SKM-1 (cell line): ENCODE measurements around the gene IRF2.

Experiments
- DNase-seq: peaks from one replicate; lab custom pipeline; 2025; ENCODE audit not compliant: unreplicated experiment; lab: John Stamatoyannopoulos, UW

IRF2 gene

GRCh38 chr4:184450743-184451535 lies 23.4 kb downstream of the IRF2 start:
- no peak for DNase-seq

GRCh38 chr4:184450045-184450444 lies 24.3 kb downstream of the IRF2 start:
- no peak for DNase-seq

GRCh38 chr4:184448821-184449220 lies 25.5 kb downstream of the IRF2 start:
- no peak for DNase-seq

- no peak for DNase-seq
Measured at GRCh38 chr4:184448141-184448540, 26.2 kb downstream of the IRF2 start.

- DNase-seq = no peak
Measured at GRCh38 chr4:184447664-184448063, 26.7 kb downstream of the IRF2 start.

GRCh38 chr4:184446132-184446658 lies 28.2 kb downstream of the IRF2 start:
- DNase-seq = no peak

GRCh38 chr4:184444953-184445309 lies 29.4 kb downstream of the IRF2 start:
- no peak for DNase-seq

GRCh38 chr4:184444215-184444952 lies 30.0 kb downstream of the IRF2 start:
- no peak for DNase-seq

- DNase-seq = no peak
Measured at GRCh38 chr4:184443318-184443717, 31.0 kb downstream of the IRF2 start.

- DNase-seq = no peak
Measured at GRCh38 chr4:184442314-184442635, 32.1 kb downstream of the IRF2 start.

- no peak for DNase-seq
Measured at GRCh38 chr4:184441461-184442313, 32.7 kb downstream of the IRF2 start.

GRCh38 chr4:184440595-184441358 lies 33.6 kb downstream of the IRF2 start:
- no peak for DNase-seq

- no peak for DNase-seq
Measured at GRCh38 chr4:184439856-184440594, 34.3 kb downstream of the IRF2 start.

- DNase-seq = no peak
Measured at GRCh38 chr4:184439386-184439785, 35.0 kb downstream of the IRF2 start.

- DNase-seq = no peak
Measured at GRCh38 chr4:184438375-184438774, 36.0 kb downstream of the IRF2 start.

- DNase-seq = no peak
Measured at GRCh38 chr4:184437565-184438265, 36.6 kb downstream of the IRF2 start.

- no peak for DNase-seq
Measured at GRCh38 chr4:184434501-184435066, 39.8 kb downstream of the IRF2 start.

- DNase-seq = no peak
Measured at GRCh38 chr4:184434021-184434420, 40.3 kb downstream of the IRF2 start.

GRCh38 chr4:184433258-184433892 lies 41.0 kb downstream of the IRF2 start:
- no peak for DNase-seq
